ENCODE measurements around the gene EEIG1.

Gene EEIG1

GRCh38 chr9:127961155-127961490, 19.7 kb downstream of the EEIG1 start:
- no peak for DNase-seq (ENCODE audit: low read depth in 4 of 4, low spot score in 1 of 4)

- no peak for DNase-seq (ENCODE audit: low read depth in 4 of 4, low spot score in 1 of 4)
Measured at GRCh38 chr9:127960410-127961154, 20.2 kb downstream of the EEIG1 start.

- DNase-seq (ENCODE audit: low read depth in 4 of 4, low spot score in 1 of 4): no peak
Measured at GRCh38 chr9:127959841-127960409, 20.9 kb downstream of the EEIG1 start.

GRCh38 chr9:127959398-127959797, 21.4 kb downstream of the EEIG1 start:
- DNase-seq (ENCODE audit: low read depth in 4 of 4, low spot score in 1 of 4): no peak

- no peak for DNase-seq (ENCODE audit: low read depth in 4 of 4, low spot score in 1 of 4)
Measured at GRCh38 chr9:127958728-127959127, 22.1 kb downstream of the EEIG1 start.

- peak; percentile 53 to 81 (median 62) for DNase-seq (ENCODE audit: low read depth in 4 of 4, low spot score in 1 of 4)
Measured at GRCh38 chr9:127955294-127956015, 25.3 kb downstream of the EEIG1 start.

GRCh38 chr9:127954831-127955293, 25.9 kb downstream of the EEIG1 start:
- no peak for DNase-seq (ENCODE audit: low read depth in 4 of 4, low spot score in 1 of 4)

- no peak for DNase-seq (ENCODE audit: low read depth in 4 of 4, low spot score in 1 of 4)
Measured at GRCh38 chr9:127953768-127954505, 26.9 kb downstream of the EEIG1 start.

GRCh38 chr9:127953154-127953553, 27.6 kb downstream of the EEIG1 start:
- no peak for DNase-seq (ENCODE audit: low read depth in 4 of 4, low spot score in 1 of 4)

GRCh38 chr9:127950513-127951289, 30.1 kb downstream of the EEIG1 start:
- no peak for DNase-seq (ENCODE audit: low read depth in 4 of 4, low spot score in 1 of 4)

- DNase-seq (ENCODE audit: low read depth in 4 of 4, low spot score in 1 of 4): no peak
Measured at GRCh38 chr9:127949827-127950512, 30.8 kb downstream of the EEIG1 start.

GRCh38 chr9:127947841-127948710, 32.7 kb downstream of the EEIG1 start:
- no peak for DNase-seq (ENCODE audit: low read depth in 4 of 4, low spot score in 1 of 4)

- DNase-seq (ENCODE audit: low read depth in 4 of 4, low spot score in 1 of 4): no peak
Measured at GRCh38 chr9:127946728-127947127, 34.1 kb downstream of the EEIG1 start.

- DNase-seq (ENCODE audit: low read depth in 4 of 4, low spot score in 1 of 4): no peak
Measured at GRCh38 chr9:127945942-127946341, 34.8 kb downstream of the EEIG1 start.

- no peak for DNase-seq (ENCODE audit: low read depth in 4 of 4, low spot score in 1 of 4)
Measured at GRCh38 chr9:127945338-127945737, 35.5 kb downstream of the EEIG1 start.

- DNase-seq (ENCODE audit: low read depth in 4 of 4, low spot score in 1 of 4): no peak
Measured at GRCh38 chr9:127944586-127945218, 36.1 kb downstream of the EEIG1 start.

- peak; percentile 65 to 81 (median 68) for DNase-seq (ENCODE audit: low read depth in 4 of 4, low spot score in 1 of 4)
Measured at GRCh38 chr9:127943731-127944144, 37.1 kb downstream of the EEIG1 start.

- DNase-seq (ENCODE audit: low read depth in 4 of 4, low spot score in 1 of 4): no peak
Measured at GRCh38 chr9:127943011-127943662, 37.7 kb downstream of the EEIG1 start.

Data from stimulated activated CD4-positive, alpha-beta T cell treated with anti-CD3 and anti-CD28 coated beads, Interleukin-1b, Interleukin-23, amount 100 ng/mL, for 24 hours (primary cell).